HG02763 (cell line): Measurements from ENCODE around the gene ARID1B.
"Not testable (repeated sequence)": the region's sequence is repeated elsewhere in the genome, so short reads cannot be mapped to it uniquely, and the experiment has no call there.

Experiments
- ATAC-seq: cut with Tn5 transposase; IDR thresholded peaks from one replicate; pipeline ENCODE4 v1.9.1; 2021; ENCODE audit warnings: mild to moderate bottlenecking, moderate library complexity; ENCODE audit not compliant: unreplicated experiment

ARID1B gene

GRCh38 chr6:156980948-156981347, 203.8 kb downstream of the ARID1B start:
- ATAC-seq, result no peak

GRCh38 chr6:156982168-156982567, 205.0 kb downstream of the ARID1B start:
- no peak for ATAC-seq

GRCh38 chr6:156982864-156983263, 205.7 kb downstream of the ARID1B start:
- ATAC-seq, result not testable (repeated sequence)

- ATAC-seq, result no peak
Measured at GRCh38 chr6:156984178-156984738, 207.1 kb downstream of the ARID1B start.

GRCh38 chr6:156985309-156985708, 208.1 kb downstream of the ARID1B start:
- no peak for ATAC-seq

- ATAC-seq, result peak; percentile 59
Measured at GRCh38 chr6:156988276-156989158, 211.3 kb downstream of the ARID1B start.

- ATAC-seq, result no peak
Measured at GRCh38 chr6:156989159-156989806, 212.1 kb downstream of the ARID1B start.

GRCh38 chr6:156992020-156992804, 215.0 kb downstream of the ARID1B start:
- no peak for ATAC-seq

GRCh38 chr6:156993713-156994112, 216.5 kb downstream of the ARID1B start:
- ATAC-seq, result no peak

- ATAC-seq, result no peak
Measured at GRCh38 chr6:156994215-156995076, 217.3 kb downstream of the ARID1B start.

- no peak for ATAC-seq
Measured at GRCh38 chr6:156995502-156995901, 218.3 kb downstream of the ARID1B start.

- ATAC-seq, result no peak
Measured at GRCh38 chr6:156996265-156996664, 219.1 kb downstream of the ARID1B start.

GRCh38 chr6:156998794-156999330, 221.7 kb downstream of the ARID1B start:
- ATAC-seq, result no peak

GRCh38 chr6:156999762-157000161, 222.6 kb downstream of the ARID1B start:
- no peak for ATAC-seq

GRCh38 chr6:157001716-157002115, 224.5 kb downstream of the ARID1B start:
- ATAC-seq, result no peak

GRCh38 chr6:157002774-157003173, 225.6 kb downstream of the ARID1B start:
- ATAC-seq, result no peak

- no peak for ATAC-seq
Measured at GRCh38 chr6:157005940-157006339, 228.8 kb downstream of the ARID1B start.

GRCh38 chr6:157008568-157008967, 231.4 kb downstream of the ARID1B start:
- ATAC-seq, result no peak

- ATAC-seq, result no peak
Measured at GRCh38 chr6:157012355-157012754, 235.2 kb downstream of the ARID1B start.
